ENCODE data around the gene KRTAP5-6.
"Not testable (repeated sequence)": the region's sequence is repeated elsewhere in the genome, so short reads cannot be mapped to it uniquely, and the experiment has no call there.

KRTAP5-6 gene

DNA sequence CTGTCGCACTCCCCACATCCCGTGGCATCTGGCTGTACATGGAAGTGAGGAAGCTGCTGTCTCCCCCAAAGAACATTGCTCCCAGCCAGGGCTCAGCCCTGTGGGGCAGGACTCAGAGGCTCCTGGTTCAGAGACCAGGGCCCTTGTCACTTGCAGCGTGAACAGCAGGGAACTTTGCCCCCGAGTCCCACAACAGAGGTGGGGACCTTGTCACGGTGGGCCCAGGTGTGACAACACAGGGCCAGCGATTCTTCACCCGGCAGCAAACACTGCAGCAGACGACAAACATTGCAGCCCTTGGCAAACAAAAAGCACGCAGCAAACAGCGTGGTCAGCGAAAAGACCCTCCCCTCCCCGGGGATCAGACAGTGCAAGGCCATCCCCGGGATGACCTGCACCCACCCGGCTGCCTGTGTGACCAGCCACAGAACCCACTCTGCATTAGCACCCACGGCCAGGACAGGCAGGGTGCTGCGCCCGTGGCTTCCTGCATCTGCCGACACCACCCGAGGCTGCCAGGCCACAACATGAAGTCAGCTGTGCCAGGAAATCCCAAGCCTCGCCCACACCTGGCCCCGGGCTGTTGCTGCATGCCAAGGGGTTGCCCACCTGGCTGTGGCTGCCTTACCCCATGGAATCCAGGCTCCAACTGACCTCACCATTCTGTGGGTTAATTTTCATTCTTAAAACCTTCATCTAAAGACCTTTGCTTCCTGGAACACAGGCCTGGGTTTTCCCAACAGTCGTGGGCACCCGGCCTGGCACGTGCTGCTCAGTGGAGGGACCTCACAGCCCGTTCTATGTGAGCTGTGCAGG, 35.3 kb upstream of the KRTAP5-6 start:
- not testable (repeated sequence) for DNase-seq

DNA sequence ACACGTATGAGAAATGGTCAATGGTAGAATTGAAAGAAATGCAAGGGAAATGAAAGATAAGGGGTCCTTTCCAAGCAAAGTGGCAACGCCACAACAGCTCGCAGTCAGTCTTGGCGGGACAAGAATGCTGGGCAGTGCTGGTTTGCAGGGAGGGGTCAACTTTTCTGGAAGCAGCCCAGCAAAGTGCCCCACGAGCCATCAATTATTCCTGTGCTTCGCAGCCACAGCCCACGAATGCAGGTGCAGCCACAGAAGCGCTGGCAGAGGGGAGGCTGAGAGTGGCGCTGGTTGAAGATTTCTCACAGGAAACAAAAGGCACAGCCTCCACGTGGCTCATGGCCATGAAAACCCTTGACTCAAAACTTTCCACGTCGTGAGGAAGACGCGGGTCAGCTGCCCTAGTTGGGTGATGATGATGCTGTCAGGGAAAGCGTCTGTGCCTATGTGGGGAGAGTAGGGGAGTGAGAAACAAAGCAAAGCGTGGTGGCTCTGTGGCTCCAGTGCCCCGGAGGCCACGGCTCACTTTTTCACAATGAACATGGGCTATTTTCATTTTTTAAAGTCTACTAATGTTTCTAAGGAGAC, 34.2 kb upstream of the KRTAP5-6 start:
- not testable (repeated sequence) for DNase-seq

DNA sequence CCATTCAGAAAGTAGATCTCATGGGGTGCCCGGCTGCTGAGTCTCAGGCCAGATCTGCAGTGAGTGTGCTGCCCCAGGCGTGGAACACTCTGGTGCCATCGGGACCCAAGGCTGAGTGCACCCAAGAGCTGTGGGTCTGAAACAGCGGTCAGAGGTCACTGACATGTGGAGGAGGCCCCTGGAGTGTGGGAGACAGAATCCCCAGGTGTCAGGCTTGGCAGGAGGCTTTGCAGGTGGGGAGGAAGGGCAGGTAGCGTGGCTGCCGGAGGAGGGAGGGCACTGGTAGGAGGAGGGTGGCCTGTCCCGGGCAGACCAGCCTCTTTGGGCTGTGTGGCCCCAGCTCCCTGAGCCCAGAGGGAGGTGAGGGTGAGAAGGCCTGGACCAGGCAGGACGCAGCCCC, 31.7 kb upstream of the KRTAP5-6 start:
- DNase-seq: no peak

DNA sequence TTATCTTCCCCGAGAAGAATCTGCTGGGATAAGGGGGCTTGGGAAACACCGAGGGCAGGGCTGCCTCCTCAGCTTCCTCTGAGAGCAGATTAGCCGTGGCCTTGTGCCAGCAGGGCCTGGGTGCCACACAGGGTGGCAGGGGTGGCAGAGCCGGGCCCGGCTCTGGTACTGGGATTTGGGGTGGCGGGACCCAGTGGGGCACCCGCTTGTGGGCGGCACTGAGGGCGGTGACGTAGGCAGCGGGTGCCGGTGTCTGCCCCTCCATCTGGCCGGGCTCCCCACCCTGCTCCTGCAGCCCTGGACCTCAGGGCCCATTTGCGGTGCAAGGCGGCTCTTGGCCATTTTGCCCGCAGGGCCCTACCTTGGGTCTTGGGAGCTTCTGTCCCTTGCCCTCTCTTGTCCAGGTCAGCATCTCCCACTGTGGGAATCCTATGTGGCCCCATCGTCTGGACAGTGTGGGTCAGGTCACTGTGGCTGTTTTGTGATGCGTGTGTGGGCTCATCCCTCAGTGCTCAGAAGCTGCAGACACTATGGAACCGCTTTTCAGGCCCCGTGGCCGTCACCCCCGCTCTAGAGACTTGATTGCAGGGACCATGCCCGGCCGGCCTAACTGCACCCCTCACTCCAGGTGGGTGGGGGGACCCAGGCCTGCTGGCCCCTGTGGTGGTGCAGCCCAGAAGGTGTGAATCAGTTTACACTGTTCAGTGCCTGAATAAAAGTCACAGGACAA, 29.7 kb upstream of the KRTAP5-6 start:
- no peak for DNase-seq

DNA sequence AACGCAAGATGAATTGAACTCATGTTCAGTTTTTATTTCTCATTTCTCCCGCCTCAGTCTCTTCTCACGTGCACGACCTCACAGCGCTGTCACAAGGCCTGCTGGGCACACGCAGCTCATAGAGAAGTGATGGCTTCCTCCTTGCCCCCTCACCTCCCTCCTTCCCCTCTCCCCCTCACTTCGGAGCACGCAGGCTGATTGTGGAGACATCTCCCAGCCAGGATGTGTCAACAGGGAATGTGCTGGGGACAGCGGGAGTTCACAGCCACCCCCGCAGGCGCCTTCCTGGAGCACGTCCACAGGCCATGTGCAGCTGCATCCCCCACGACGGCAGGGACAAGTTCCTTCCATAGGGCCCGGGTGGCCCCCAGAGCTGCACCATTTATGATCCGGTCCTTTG, 29.1 kb upstream of the KRTAP5-6 start:
- no peak for DNase-seq

DNA sequence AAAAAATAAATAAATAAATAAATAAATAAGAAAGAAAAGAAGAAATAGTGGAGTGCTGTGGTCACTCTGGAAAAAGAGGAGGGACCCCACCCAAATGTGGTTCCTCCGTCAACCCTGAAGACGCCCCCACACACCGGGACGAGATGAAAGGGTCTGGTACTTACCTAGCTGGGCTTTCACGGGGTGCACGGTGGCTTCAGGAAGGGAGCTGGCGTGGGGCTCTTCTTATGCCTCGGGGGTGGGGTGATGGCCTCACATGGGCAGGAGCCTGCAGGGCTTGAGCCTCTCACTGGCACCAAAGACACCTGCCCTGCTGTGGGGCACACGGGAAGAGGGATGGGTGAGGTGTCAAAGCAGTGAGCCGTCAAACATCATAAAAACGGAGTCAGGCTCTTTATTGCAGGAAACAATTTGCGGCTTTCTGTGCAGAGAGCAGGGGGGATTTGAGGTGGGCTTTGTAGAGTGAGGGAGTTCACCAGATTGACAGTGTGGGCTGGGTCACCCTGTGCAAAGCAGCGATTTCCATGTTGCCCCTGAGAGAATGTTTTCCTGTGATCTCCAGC, 28.0 kb upstream of the KRTAP5-6 start:
- no peak for DNase-seq

DNA sequence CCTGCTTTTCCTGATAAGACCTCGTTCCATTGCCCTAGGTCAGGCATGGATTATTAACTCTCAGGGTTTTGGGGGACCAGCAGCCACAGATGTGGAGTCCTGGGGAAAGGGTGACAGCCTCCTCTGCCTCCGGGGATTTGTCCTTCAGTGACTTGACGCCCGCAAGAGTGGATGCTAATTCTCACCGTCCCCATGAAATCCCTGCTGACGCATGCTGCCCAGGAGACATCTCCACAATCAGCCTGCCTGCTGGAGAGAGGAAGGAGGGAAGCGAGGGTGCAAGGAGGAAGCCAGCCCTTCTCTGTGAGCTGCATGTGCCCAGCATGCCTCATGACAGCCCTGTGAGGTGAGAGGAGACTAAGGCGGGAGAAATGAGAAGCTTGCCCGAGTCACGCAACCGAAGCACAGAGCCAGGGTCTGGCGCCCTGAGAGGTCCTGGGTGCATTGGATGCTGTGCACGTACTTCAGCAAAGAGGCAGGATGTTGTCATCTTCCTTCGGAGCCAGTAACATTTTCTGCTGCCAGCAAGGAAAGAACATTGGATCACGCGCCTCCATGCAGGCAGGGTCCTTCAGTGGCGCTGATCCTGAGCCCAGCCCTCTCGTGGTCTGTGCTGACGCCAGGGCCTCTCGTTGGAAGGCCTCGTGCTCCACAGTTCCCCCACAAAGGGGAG, 27.3 kb upstream of the KRTAP5-6 start:
- DNase-seq: peak; percentile 34

DNA sequence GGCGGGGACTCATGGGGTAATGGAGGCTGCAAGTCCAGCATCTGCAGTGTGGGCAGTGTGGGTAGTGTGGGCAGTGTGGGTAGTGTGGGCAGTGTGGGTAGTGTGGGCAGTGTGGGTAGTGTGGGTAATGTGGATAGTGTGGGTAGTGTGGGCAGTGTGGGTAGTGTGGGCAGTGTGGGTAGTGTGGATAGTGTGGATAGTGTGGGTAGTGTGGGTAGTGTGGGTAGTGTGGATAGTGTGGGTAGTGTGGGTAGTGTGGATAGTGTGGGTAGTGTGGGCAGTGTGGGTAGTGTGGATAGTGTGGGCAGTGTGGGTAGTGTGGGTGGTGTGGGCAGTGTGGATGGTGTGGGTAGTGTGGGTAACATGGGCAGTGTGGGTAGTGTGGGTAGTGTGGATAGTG, 26.5 kb upstream of the KRTAP5-6 start:
- not testable (repeated sequence) for DNase-seq

DNA sequence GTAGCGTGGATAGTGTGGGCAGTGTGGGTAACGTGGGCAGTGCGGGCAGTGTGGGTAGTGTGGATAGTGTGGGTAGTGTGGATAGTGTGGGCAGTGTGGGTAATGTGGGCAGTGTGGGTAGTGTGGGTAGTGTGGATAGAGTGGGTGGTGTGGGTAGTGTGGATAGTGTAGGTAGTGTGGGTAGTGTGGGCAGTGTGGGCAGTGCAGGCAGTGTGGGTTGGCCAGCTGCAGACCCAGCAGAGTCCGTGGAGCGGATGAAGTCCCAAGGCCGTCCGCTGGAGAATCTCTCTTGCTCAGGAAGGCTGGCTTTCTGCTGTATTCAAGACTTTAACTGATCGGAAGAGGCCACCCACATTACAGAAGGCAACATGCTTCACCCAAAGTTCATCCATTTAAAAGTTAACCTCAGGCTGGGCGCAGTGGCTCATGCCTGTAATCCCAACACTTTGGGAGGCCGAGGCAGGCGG, 26.1 kb upstream of the KRTAP5-6 start:
- no peak for DNase-seq

DNA sequence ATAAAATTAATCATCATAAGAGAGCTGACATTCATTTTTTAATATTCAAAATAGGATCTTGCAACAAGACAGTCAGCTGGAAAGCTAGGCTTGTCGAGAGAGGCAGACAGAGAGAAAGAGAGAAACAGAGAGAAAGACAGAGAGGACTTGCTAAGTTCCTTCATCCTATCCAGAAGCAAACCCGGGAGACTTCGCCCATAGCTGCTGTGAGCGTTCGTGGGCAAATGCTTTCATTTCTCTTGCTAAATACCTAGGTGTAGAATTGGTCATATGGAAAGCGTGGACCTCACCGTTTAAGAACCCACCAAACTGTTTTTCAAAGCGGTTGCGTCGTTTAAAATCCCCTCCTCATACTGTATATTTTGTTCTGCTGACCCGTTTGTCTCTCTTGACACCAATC, 25.3 kb upstream of the KRTAP5-6 start:
- DNase-seq: no peak

DNA sequence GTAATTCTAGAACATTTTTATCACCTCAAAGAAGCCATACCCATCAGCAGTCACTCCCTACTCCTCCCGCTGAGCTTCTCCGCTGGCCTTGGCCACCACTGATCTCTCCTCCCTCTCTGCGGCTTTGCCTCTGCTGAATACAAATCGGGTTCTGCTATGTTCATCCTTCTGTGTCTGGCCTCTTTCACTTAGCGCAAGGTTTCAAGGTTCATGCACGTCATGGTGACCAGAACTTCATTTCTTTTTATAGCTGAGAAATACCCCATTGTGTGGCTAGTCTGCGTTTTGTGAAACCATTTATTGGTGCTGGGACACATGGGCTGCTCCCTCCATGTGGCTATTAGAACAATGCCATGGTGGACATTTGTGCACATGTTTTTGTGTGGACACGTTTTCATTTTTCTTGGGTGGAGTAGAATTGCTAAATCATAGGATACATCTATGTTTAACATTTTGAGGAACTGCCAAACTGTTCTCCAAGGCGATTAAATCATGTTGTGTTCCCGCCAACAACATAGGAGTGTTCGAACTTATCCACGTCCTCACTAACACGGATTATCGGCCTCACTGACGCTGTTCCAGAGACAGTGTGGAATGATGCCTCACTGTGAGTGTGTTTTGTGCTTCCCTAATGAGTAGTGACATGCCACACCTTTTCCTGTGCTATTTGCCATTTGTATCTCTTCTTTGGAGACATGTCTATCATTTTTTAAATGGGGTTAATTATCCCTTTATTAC, 24.2 kb upstream of the KRTAP5-6 start:
- no peak for DNase-seq

DNA sequence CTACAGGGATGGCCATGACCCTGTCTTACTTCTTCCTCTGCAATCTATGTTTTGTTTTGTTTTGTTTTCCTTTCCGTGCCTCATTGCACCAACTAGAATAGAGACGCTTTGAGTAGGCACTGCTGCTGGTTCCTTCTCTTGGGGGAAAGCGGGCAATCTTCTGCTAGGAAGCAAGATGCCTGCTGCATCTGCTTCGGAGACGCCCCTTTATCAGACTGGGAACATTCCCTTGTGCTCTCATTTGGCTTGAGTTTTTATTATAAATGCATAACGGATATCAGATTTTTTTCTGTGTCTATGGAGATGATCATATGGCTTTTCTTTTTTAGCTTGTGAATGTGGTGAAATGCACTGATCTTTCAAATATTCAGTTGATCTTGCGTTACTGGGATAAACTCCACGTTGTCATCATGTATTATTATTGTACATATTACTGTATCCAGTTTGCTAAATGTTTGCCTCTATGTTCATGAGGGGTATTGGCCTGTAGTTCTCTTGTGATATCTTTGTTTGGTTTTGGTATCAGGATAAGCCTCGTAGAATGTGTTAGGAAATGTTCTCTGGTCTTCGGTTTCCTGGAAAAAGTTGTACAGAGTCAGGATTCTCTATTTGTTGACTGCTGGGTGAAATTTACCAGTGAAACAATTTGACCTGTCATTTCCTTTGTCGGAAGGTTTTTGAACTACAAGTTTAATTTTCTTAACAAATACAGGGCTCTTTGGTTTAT, 23.4 kb upstream of the KRTAP5-6 start:
- no peak for DNase-seq

DNA sequence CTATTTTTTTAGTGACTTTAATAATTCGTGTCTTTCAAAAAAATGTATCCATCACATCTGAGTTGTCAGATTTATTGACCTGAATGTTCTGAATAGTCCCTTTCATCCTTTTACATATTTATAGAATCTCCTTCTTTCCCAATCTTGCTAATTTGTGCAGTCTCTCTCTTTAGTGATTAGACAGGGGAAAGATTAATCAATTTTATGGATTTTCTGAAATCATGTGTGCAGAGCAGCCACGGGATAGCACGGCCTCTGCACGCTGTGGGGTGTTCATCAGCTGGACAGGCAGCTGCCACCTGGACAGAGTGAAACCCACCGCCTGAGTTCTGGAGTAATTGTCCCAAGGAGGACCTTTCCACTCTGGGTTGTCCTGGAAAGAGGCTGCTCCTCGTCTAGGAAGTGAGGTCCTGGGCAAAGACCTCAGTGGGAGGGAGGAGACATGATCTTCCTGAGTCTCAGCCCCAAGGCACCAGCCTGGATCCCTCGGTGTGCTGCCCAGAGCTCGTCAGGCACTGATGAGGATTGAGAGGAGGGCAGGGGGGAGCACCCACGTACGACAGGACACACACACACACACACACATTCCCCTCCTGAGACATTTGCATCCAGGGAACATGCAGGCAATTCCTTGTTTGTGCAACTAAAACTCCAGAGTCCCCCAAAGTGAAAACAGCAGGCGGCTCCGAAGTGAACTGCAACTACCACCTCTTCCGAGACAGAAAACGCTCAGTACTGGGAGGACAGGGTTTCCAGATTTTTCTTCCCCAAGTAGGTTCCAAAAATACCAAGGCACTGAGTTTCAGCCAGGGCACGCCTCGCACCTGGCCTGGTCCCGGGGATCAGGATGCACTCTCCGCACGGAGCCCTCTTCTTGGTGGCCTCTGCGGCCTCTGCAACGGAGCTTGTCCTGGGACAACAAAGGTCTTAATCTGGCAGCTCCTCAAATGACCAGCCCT, 22.5 kb upstream of the KRTAP5-6 start:
- DNase-seq: no peak

DNA sequence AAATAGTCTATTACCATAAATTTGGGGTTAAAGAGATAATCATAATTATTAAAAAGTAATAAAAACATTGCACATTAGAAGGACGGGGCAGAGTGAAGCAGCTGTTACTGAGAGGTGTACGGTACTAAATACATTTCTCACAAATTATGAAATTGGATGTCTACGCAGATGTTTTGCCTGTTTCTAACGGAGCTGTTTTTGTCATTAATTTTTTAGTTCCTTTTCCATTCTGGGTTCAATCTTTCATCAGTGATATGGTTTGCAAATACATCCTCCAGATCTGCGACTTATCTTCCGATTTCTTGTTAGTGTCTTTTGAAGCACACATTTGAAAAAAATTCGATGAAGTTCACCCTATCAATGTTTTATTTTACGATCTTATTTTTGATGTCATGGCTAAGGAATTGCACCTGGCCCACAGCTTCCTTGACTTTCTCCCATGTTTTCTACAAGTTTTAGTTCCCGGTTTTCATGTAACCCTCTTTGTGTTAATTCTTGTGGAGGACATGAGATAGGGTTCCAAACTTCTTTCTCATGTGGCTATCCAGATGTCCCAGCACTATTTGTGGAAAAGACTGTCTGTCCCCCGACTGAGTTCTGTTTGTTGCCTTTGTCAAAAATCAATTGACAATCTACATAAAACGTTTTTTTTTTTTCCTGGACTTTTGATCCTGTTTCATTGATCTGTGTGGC, 21.3 kb upstream of the KRTAP5-6 start:
- DNase-seq: no peak

DNA sequence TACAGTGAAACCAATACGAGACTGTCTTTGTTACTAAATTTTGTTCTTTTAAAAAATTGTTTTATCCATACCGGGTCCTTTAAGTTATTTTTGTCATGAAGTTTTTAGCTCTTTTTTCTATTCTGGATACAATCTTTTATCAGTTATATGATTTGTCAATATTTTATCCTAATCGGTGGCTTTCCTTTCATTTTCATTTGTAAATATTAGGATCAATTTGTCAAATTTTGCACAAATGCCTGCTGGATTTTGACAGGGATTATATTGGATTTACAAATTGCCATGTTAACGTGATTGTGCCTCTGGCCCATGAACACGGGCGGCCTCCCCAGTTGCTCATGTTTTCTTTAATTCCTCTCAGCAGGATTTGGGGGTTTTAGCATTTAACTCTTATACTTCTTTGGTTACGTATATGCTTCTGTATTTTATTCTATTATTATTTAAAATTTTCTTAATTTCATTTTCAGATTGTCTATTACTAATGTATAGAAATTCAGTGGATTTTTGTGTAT, 20.7 kb upstream of the KRTAP5-6 start:
- no peak for DNase-seq

DNA sequence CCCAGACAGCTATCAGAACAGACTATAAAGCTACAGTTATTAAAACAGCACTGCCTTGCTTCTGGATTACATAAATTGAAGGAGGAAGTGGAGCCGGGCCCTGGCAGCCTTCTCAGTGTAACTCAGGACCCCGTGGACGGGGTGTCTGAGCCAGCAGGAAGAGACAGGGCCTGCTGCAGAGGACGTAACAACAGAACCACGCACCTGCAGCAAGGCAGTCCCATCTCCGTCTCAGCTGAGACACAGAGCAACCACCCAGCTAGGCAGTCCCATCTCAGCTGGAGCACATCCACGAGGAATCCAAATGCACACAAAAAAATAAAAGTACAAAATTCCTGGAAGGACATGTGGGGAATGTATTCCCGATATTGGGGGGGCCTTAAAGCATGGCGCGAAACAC, 17.1 kb upstream of the KRTAP5-6 start:
- no peak for DNase-seq

DNA sequence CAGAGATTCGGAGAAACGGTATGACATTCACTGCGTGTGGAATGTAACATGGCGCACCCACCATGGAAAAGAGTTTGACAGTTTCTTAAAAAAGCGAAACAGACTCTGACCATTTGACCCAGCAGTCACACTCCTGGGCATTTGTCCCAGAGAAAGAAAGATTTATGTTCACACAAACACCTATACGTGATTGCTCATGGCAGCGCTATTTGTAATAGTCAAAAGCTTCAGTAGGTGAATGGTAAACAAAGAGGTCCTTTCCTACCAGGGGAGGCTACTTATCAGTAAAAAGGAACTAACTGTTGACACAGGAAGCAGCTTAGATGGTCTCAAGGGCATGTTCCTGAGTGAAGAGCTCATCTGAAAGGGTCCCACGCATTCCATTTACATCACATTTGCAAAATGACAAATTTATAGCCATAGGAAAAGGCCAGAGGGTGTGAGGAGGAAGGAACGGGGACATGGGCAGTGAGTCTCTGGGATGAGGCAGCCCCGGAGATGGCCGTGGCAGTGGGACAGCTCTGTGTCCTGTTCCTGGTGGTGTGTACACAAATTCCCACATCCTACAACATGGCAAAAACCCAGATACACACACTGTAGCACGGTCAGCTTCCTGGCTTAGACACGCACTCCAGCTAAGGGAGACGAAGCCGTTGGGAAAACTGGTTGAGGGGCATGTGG, 14.6 kb upstream of the KRTAP5-6 start:
- DNase-seq: no peak

DNA sequence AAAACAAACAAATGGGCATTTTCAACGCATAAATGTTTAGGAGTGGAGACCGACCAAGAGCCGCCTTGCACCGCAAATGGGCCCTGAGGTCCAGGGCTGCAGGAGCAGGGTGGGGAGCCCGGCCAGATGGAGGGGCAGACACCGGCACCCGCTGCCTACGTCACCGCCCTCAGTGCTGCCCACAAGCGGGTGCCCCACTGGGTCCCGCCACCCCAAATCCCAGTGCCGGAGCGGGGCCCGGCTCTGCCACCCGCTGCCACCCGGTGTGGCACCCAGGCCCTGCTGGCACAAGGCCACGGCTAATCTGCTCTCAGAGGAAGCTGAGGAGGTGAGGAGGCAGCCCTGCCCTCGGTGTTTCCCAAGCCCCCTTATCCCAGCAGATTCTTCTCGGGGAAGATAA, 13.8 kb upstream of the KRTAP5-6 start:
- DNase-seq: not testable (repeated sequence)
